Mesendoderm (in vitro differentiated cells): ENCODE data around the gene GABRA5.

Source experiments
- DNase-seq: peaks from one replicate; pipeline ENCODE4 v3.0.0; 2013
- H2AK5ac ChIP-seq: 2 replicates; pipeline ENCODE4 v1.6.1; 2013; ENCODE audit warnings: low read length, inconsistent platforms
- H2BK120ac ChIP-seq: 2 replicates; pipeline ENCODE4 v1.6.1; 2013; ENCODE audit warnings: low read depth, mild to moderate bottlenecking, low read length, moderate library complexity, mixed read lengths
- H2BK15ac ChIP-seq: replicated peaks from 2 replicates; pipeline ENCODE4 v1.6.1; 2013; ENCODE audit warnings: low read depth, mild to moderate bottlenecking, moderate library complexity
- H2BK5ac ChIP-seq: 2 replicates; pipeline ENCODE4 v1.6.1; 2013; ENCODE audit warnings: low read length, inconsistent platforms
- H3K18ac ChIP-seq: 2 replicates; pipeline ENCODE4 v1.6.1; 2013; ENCODE audit warnings: mild to moderate bottlenecking, low read length, mixed read lengths
- H3K23ac ChIP-seq: one replicate; pipeline ENCODE4 v1.6.1; 2013; ENCODE audit warnings: low read length
- H3K27ac ChIP-seq: 2 replicates; pipeline ENCODE4 v1.5.1; 2013; ENCODE audit warnings: low read depth, mild to moderate bottlenecking, inconsistent platforms, low read length, moderate library complexity
- H3K27me3 ChIP-seq: 2 replicates; pipeline ENCODE4 v1.6.1; 2013; ENCODE audit warnings: low read length, control low read depth, mild to moderate bottlenecking, inconsistent platforms; ENCODE audit not compliant: insufficient read depth, poor library complexity
- H3K36me3 ChIP-seq: 2 replicates; pipeline ENCODE4 v1.6.1; 2013; ENCODE audit warnings: low read length, inconsistent platforms; ENCODE audit not compliant: control insufficient read depth, insufficient read depth
- H3K4ac ChIP-seq: one replicate; pipeline ENCODE4 v1.6.1; 2013; ENCODE audit warnings: low read depth, mild to moderate bottlenecking, low read length, moderate library complexity
- H3K4me1 ChIP-seq: 2 replicates; pipeline ENCODE4 v1.6.1; 2013; ENCODE audit warnings: low read depth, low read length, inconsistent platforms; ENCODE audit not compliant: control insufficient read depth
- H3K4me2 ChIP-seq: 2 replicates; pipeline ENCODE4 v1.6.1; 2013; ENCODE audit warnings: low read length
- H3K4me3 ChIP-seq: 2 replicates; pipeline ENCODE4 v1.5.1; 2013; ENCODE audit warnings: mild to moderate bottlenecking, low read length
- H3K56ac ChIP-seq: one replicate; pipeline ENCODE4 v1.6.1; 2013; ENCODE audit warnings: low read length
- H3K79me1 ChIP-seq: 2 replicates; pipeline ENCODE4 v1.6.1; 2013; ENCODE audit warnings: low read length, inconsistent platforms
- H3K79me2 ChIP-seq: 2 replicates; pipeline ENCODE4 v1.6.1; 2013; ENCODE audit warnings: mild to moderate bottlenecking, low read length; ENCODE audit not compliant: control insufficient read depth, insufficient read depth
- H3K9ac ChIP-seq: 2 replicates; pipeline ENCODE4 v1.6.1; 2013; ENCODE audit warnings: low read length, inconsistent platforms
- H4K5ac ChIP-seq: one replicate; pipeline ENCODE4 v1.6.1; 2013; ENCODE audit warnings: low read length
- H4K8ac ChIP-seq: one replicate; pipeline ENCODE4 v1.6.1; 2013; ENCODE audit warnings: low read depth, mild to moderate bottlenecking, control low read depth, low read length, moderate library complexity
- WGBS: extraction: QIAGEN DNeasy Blood & Tissue Kit; methylation state at CpG from one replicate; pipeline ENCODE4 v1.1.7; 2013; ENCODE audit warnings: low lambda C conversion rate, missing lambda C conversion rate; ENCODE audit not compliant: insufficient coverage; ENCODE audit errors: extremely low coverage; 5-methylcytosine and 5-hydroxymethylcytosine counted together

The GABRA5 gene

DNA sequence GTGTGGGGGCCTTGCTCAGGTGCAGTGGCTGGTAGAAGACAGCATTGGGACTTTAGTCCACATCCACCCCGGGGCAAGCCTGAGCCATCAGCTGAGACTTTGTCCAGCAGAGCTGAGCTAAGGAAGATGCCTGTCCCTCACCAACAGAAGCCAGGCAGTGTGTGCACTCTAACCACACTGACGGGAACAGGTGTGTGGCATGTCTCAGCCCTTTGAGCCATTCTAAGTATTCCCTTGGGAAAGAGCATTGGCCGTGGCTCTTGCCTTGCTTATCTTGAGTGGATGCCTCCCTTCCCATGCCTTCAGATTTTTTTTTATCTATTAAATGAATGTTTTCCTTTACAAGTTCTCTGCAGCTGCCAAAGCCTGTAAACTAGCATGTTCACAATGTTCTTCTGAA lies 3.5 kb downstream of the GABRA5 start:
- Histone ChIP-seq H3K79me1 (no peaks in the 10 kb centered on the region), H3K36me3 (no peaks in the 10 kb centered on the region), H3K56ac (no peak overlapping the region), H2BK120ac (no peak overlapping the region), H4K5ac (no peak overlapping the region), H3K18ac (no peak overlapping the region), H3K23ac (no peak overlapping the region), H2BK5ac (no peak overlapping the region), H3K4ac (no peak overlapping the region), H3K4me1 (peaks cover 4% of the 10 kb centered on the region), H3K4me3 (no peak overlapping the region), H2AK5ac (no peak overlapping the region), H3K4me2 (no peak overlapping the region), H3K79me2 (no peaks in the 10 kb centered on the region), H3K9ac (no peak overlapping the region), H3K27ac (no peak overlapping the region), H4K8ac (no peak overlapping the region), H2BK15ac (no peak overlapping the region), H3K27me3 (peaks cover 10% of the 10 kb centered on the region)
- no CpG with 5 or more reads among the region's 3 CpGs for WGBS
- no peak for DNase-seq

DNA sequence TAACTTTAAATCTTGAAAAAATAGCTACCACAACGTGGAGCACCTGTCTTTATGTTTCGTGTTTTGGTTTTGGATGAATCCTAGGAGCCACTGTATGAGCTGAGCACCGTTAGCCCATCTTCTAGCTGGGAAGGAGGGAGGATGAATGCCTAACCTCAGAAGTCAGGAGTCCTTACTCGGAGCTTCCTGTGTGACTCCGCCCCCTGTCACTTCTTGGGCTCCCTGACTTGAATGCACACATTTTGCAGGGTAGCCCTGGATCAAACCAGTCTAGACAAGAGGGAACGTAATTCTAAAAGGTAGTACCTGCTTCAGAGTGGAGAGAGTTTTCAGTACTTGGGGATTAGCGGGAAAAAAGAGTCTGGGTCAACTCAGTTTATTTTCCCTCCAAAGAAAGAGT lies 5.3 kb downstream of the GABRA5 start:
- Histone ChIP-seq H4K5ac (no peak overlapping the region), H3K79me1 (no peaks in the 10 kb centered on the region), H3K4me1 (no peaks in the 10 kb centered on the region), H3K27ac (no peak overlapping the region), H3K4me3 (no peak overlapping the region), H3K79me2 (no peaks in the 10 kb centered on the region), H2BK5ac (no peak overlapping the region), H4K8ac (no peak overlapping the region), H2BK15ac (no peak overlapping the region), H3K56ac (no peak overlapping the region), H3K36me3 (no peaks in the 10 kb centered on the region), H3K4me2 (no peak overlapping the region), H3K23ac (no peak overlapping the region), H2BK120ac (no peak overlapping the region), H3K4ac (no peak overlapping the region), H3K27me3 (peaks cover 10% of the 10 kb centered on the region), H3K18ac (no peak overlapping the region), H2AK5ac (no peak overlapping the region), H3K9ac (no peak overlapping the region)
- no peak for DNase-seq
- no CpG with 5 or more reads among the region's 7 CpGs for WGBS

DNA sequence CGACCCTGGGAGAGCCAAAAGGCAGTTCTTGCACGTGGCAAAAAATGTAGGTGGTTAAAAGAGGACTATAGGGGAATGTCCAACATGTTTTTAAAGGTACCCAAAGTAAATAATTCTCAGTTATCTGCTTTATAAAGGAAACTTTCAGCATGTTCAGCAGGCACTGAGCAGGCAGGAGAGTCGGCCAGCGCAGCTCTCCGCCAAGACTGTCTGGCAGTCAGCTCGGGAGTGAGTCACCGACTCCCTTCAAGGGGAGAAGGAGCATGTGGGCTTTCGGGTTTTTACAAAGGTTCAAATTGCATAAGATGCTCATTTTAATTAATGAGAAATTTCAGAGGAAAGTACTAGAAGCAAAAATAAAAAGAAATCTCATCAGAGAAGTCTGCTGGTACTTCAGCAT lies 7.0 kb downstream of the GABRA5 start:
- H4K5ac ChIP-seq, result no peak overlapping the region
- H4K8ac ChIP-seq, result no peak overlapping the region
- no CpG with 5 or more reads among the region's 8 CpGs for WGBS

DNA sequence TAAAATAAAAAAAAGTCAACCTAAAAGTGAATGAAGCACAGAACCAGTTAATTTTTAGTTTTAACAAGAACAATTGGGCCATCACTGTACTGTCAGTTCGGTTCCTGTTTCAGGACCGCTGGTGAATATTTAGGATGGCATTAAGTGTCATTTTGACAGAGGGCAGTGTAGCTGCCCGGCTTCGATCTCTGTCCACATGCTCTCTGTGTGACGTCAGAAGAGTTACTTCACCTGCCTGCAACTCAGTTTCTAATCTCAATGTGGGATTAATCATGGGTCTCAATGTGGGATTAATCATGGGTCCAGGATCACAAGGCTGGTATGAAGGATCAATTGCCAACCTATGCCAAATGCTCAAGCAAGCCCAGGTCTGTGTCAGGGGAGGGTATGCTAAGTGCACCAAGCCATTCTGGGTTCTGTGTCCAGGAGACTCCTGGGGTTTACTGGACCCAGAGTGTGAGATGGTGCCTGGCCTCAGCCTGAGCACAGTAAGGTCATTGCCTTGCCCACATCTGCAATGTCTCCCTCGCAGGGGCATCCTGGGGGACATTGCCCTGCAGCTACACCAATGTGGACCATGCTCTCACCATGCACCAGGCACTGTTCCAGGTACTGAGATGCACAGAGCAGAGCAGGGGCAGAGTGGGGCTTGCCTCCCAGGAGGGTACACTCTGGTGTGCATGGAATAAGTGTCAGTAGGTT lies 8.1 kb downstream of the GABRA5 start:
- Histone ChIP-seq H2BK15ac (no peak overlapping the region), H3K4ac (no peak overlapping the region), H2BK5ac (no peak overlapping the region), H3K18ac (no peak overlapping the region), H3K4me2 (no peak overlapping the region), H3K9ac (no peak overlapping the region), H3K79me1 (no peaks in the 10 kb centered on the region), H4K8ac (no peak overlapping the region), H3K4me3 (no peak overlapping the region), H3K79me2 (no peaks in the 10 kb centered on the region), H3K36me3 (no peaks in the 10 kb centered on the region), H3K27me3 (no peaks in the 10 kb centered on the region), H3K27ac (no peak overlapping the region), H2BK120ac (no peak overlapping the region), H2AK5ac (no peak overlapping the region), H3K23ac (no peak overlapping the region), H4K5ac (no peak overlapping the region), H3K4me1 (no peaks in the 10 kb centered on the region), H3K56ac (no peak overlapping the region)
- no peak for DNase-seq
- no CpG with 5 or more reads among the region's 6 CpGs for WGBS

More for the DNA sequence above, 7.0 kb downstream of the GABRA5 start:
- H2BK5ac ChIP-seq, result no peak overlapping the region
- no peaks in the 10 kb centered on the region for H3K79me1 ChIP-seq
- H3K27me3 ChIP-seq, result peaks cover 2% of the 10 kb centered on the region
- no peak for DNase-seq
- no peak overlapping the region for H3K27ac ChIP-seq
- no peak overlapping the region for H3K56ac ChIP-seq
- H3K4ac ChIP-seq, result no peak overlapping the region
- no peak overlapping the region for H2BK15ac ChIP-seq
- H3K18ac ChIP-seq, result no peak overlapping the region
- H2AK5ac ChIP-seq, result no peak overlapping the region
- H3K36me3 ChIP-seq, result no peaks in the 10 kb centered on the region
- H3K4me1 ChIP-seq, result no peaks in the 10 kb centered on the region
- no peak overlapping the region for H3K9ac ChIP-seq
- H3K4me3 ChIP-seq, result no peak overlapping the region
- no peak overlapping the region for H3K4me2 ChIP-seq
- H3K79me2 ChIP-seq, result no peaks in the 10 kb centered on the region
- H2BK120ac ChIP-seq, result no peak overlapping the region
- no peak overlapping the region for H3K23ac ChIP-seq

DNA sequence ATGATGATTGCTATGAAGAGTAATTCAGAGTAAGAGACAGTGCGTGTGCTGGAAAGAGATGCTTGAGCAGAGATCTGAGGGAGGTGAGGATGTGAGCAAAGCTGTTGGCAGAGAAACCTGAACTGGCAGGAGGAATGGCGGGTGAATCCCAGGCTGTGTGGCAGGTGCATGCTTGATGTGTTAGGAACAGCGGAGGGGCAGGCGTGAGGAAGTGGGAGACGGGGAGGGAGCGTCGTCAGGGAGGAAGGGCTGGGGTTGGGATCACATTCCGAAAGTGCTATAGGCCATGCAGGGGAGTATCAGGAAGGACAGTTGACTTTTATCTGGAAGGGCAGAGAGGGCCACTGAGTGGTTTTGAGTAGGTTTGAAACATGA lies 8.6 kb downstream of the GABRA5 start:
- Histone ChIP-seq H3K4me3 (no peak overlapping the region), H4K8ac (no peak overlapping the region), H3K27ac (no peak overlapping the region), H2AK5ac (no peak overlapping the region), H4K5ac (no peak overlapping the region), H3K23ac (no peak overlapping the region), H3K18ac (no peak overlapping the region), H3K9ac (no peak overlapping the region), H3K79me2 (no peaks in the 10 kb centered on the region), H3K27me3 (no peaks in the 10 kb centered on the region), H3K36me3 (no peaks in the 10 kb centered on the region), H2BK5ac (no peak overlapping the region), H2BK120ac (no peak overlapping the region), H2BK15ac (no peak overlapping the region), H3K4me2 (no peak overlapping the region), H3K56ac (no peak overlapping the region), H3K4ac (no peak overlapping the region), H3K4me1 (no peaks in the 10 kb centered on the region), H3K79me1 (no peaks in the 10 kb centered on the region)
- WGBS, result no CpG with 5 or more reads among the region's 8 CpGs
- DNase-seq, result no peak

DNA sequence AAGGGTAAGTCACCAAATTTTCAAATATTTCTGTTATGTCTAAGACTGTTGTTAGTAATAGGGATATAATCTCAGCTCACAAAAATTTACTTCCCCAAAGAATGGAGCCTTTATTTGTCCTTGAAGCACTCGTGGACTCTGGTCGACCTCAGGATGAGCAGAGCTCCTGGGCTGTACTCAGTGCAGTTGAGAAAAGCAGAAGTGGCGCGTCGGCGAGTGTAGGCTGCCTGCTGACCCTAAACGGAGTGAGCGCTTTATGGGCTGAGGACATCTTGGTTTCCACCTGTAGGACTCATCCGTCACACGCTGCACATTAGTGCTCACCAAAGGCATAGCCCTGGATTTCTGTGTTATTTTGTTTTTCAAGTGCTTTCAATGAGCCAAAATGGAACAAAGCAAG lies 11.0 kb downstream of the GABRA5 start:
- H3K27me3 ChIP-seq, result no peaks in the 10 kb centered on the region
- H3K79me1 ChIP-seq, result no peaks in the 10 kb centered on the region
- H2BK120ac ChIP-seq, result no peak overlapping the region
- H3K18ac ChIP-seq, result no peak overlapping the region
- no peak overlapping the region for H3K27ac ChIP-seq
- DNase-seq, result no peak
- H3K56ac ChIP-seq, result no peak overlapping the region
- no peaks in the 10 kb centered on the region for H3K4me1 ChIP-seq
- WGBS, result no CpG with 5 or more reads among the region's 10 CpGs
- no peak overlapping the region for H3K4me2 ChIP-seq
- no peak overlapping the region for H2AK5ac ChIP-seq
- no peak overlapping the region for H3K4ac ChIP-seq
- no peak overlapping the region for H3K4me3 ChIP-seq
- no peak overlapping the region for H4K5ac ChIP-seq
- no peak overlapping the region for H2BK5ac ChIP-seq
- H3K23ac ChIP-seq, result no peak overlapping the region
- no peaks in the 10 kb centered on the region for H3K79me2 ChIP-seq
- no peaks in the 10 kb centered on the region for H3K36me3 ChIP-seq
- H3K9ac ChIP-seq, result no peak overlapping the region
- H2BK15ac ChIP-seq, result no peak overlapping the region
- no peak overlapping the region for H4K8ac ChIP-seq
